GM20431 (cell line): ENCODE measurements around the gene TMEM31.

Source experiments
- in situ Hi-C: fragments of 300-500 bp; cut with MseI, MboI; formaldehyde crosslinking; loops from one replicate; pipeline ENCODE4 v1.15.0; 2020; ENCODE audit warnings: low sequenced_read_pairs; ENCODE audit not compliant: unreplicated experiment

Gene TMEM31

GRCh38 chrX:103710609-103711008 lies at the start of gene TMEM31:
Gene TMEM31 (plus strand): TSS chrX:103710909. CDS start chrX:103712259, 1,350 bp downstream.
- in situ Hi-C loops: no loop called here

GRCh38 chrX:103663981-103664762 lies 46.5 kb upstream of the TMEM31 start:
- in situ Hi-C loops: no loop called here

GRCh38 chrX:103666202-103667107 lies 44.3 kb upstream of the TMEM31 start:
- in situ Hi-C loops: no loop called here

- in situ Hi-C loops: no loop called here
Measured at GRCh38 chrX:103669745-103670144, 41.0 kb upstream of the TMEM31 start.

GRCh38 chrX:103674531-103675454 lies 35.9 kb upstream of the TMEM31 start:
- in situ Hi-C loops: no loop called here

GRCh38 chrX:103678199-103678993 lies 32.3 kb upstream of the TMEM31 start:
- in situ Hi-C loops: no loop called here

- in situ Hi-C loops: no loop called here
Measured at GRCh38 chrX:103681443-103681842, 29.3 kb upstream of the TMEM31 start.

- in situ Hi-C loops: no loop called here
Measured at GRCh38 chrX:103685396-103685795, 25.3 kb upstream of the TMEM31 start.

- in situ Hi-C loops: no loop called here
Measured at GRCh38 chrX:103686199-103687072, 24.3 kb upstream of the TMEM31 start, which contains the start of gene MORF4L2. Gene MORF4L2 (minus strand): TSS chrX:103686699. CDS start chrX:103677027, 9,672 bp downstream.

GRCh38 chrX:103687073-103687695 lies 23.5 kb upstream of the TMEM31 start:
- in situ Hi-C loops: no loop called here

GRCh38 chrX:103687696-103688201 lies 23.0 kb upstream of the TMEM31 start:
- in situ Hi-C loops: no loop called here

- in situ Hi-C loops: no loop called here
Measured at GRCh38 chrX:103688946-103689345, 21.8 kb upstream of the TMEM31 start.

- in situ Hi-C loops: no loop called here
Measured at GRCh38 chrX:103691059-103691458, 19.6 kb upstream of the TMEM31 start.

- in situ Hi-C loops: no loop called here
Measured at GRCh38 chrX:103697687-103698086, 13.0 kb upstream of the TMEM31 start.

- in situ Hi-C loops: no loop called here
Measured at GRCh38 chrX:103699243-103699642, 11.5 kb upstream of the TMEM31 start.

GRCh38 chrX:103704863-103705262 lies 5.8 kb upstream of the TMEM31 start:
- in situ Hi-C loops: no loop called here

GRCh38 chrX:103716962-103717361 lies 6.3 kb downstream of the TMEM31 start:
- in situ Hi-C loops: no loop called here

- in situ Hi-C loops: no loop called here
Measured at GRCh38 chrX:103718120-103718519, 7.4 kb downstream of the TMEM31 start.
